GM12865 (cell line): ENCODE measurements around the gene NWD2.
A peak's percentile ranks its signal among the peaks of the same experiment; 100 is the strongest.

Experiments used
- DNase-seq: peaks from one replicate; pipeline ENCODE4 v3.0.0; 2010; ENCODE audit warnings: low read depth
- H3K4me3 ChIP-seq: 2 replicates; pipeline ENCODE4 v1.5.1; 2011; ENCODE audit warnings: mild to moderate bottlenecking, low read depth, low read length, control low read depth
- TF ChIP-seq, protein P1 (sequence below): IDR thresholded peaks from 2 replicates; pipeline ENCODE4 v1.5.1; 2011; ENCODE audit warnings: low read length, control low read depth, low read depth, inconsistent platforms; ENCODE audit not compliant: insufficient read depth; ENCODE audit errors: missing control alignments

NWD2 gene

DNA sequence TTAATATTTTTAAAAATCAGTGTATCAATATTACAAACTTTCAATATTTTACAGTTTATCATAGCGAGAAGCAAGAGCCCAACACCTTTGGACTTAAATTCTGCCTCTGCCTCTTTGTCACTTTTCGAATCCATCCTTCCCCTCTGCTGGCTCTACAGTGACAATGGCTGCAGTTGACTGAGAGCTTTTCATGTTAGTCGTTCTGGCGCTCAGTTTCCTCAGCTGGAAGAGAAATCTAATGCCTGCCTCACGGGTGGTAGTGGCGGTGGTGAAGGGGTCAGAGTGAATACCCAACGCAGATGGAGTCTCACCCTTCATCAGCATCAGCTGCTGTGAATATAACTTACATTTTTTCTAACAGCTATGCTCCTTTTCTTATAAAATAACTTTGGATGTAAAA, 144.8 kb downstream of the NWD2 start:
- TF ChIP-seq, protein P1, sequence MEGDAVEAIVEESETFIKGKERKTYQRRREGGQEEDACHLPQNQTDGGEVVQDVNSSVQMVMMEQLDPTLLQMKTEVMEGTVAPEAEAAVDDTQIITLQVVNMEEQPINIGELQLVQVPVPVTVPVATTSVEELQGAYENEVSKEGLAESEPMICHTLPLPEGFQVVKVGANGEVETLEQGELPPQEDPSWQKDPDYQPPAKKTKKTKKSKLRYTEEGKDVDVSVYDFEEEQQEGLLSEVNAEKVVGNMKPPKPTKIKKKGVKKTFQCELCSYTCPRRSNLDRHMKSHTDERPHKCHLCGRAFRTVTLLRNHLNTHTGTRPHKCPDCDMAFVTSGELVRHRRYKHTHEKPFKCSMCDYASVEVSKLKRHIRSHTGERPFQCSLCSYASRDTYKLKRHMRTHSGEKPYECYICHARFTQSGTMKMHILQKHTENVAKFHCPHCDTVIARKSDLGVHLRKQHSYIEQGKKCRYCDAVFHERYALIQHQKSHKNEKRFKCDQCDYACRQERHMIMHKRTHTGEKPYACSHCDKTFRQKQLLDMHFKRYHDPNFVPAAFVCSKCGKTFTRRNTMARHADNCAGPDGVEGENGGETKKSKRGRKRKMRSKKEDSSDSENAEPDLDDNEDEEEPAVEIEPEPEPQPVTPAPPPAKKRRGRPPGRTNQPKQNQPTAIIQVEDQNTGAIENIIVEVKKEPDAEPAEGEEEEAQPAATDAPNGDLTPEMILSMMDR, result no peak
- DNase-seq, result no peak
- no peak overlapping the region for H3K4me3 ChIP-seq

DNA sequence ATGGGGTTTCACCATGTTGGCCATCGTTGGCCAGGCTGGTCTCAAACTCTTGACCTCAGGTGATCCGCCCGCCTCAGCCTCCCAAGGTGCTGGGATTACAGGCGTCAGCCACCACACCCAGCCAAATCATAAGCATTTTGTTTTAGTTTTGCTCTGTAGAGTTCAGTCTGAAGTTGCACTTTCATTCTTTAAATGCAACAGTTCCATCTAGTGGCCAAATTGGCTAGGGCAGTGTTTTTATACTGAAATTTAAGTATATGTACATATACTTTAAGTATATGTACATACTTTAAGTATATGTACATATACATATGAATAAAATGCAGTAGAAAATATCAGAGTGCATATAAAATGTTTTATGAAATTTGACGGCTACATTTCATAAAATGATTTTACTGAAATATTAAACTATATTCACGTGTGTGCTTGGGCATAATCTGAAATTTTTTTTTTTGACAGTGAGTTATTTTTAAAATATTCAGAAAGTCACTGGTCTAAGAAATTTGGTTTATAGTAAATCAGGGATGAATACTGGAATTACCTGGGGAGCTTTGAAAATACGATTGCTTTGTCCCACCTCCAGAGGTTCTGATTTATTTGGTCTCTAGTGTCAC, 145.5 kb downstream of the NWD2 start:
- TF ChIP-seq, protein P1, result peak; percentile 67
- DNase-seq, result peak; percentile 80
- H3K4me3 ChIP-seq, result no peak overlapping the region

DNA sequence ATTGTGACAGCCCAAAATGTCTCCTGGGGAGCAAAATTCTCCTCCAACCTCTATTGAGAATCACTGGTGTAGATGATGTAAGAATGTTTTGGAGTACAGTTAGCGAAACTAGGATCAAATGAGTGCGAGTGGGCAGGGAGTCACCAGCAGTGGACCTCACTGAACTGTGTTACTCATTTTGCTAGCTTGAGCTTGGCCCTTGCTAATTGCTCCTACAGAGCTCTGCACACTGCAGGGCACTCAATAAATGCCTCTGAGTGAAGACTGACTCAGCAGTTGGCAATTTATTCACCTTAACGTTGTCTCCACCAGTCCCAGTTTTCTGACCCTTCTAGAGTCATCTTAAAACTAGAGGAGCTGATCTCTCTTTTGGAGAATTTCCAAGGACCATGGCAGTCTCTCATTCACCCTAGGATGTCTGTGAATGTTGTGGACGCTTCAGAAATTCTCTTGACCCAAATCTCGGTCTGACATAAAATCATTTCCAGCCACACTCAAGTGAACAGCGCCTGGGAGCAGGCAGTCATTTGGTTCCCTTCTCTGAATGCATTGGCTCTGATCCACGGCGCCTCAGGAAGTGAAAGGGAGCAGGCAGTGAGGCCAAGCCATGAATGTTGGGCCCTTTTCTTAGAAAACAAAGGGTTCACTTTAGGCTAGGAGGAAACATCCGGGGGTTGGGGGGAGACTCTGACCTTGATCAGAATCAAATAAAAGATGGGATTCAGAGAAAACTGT, 148.1 kb downstream of the NWD2 start:
- no peak overlapping the region for H3K4me3 ChIP-seq
- TF ChIP-seq, protein P1, result no peak
- DNase-seq, result peak; percentile 20

DNA sequence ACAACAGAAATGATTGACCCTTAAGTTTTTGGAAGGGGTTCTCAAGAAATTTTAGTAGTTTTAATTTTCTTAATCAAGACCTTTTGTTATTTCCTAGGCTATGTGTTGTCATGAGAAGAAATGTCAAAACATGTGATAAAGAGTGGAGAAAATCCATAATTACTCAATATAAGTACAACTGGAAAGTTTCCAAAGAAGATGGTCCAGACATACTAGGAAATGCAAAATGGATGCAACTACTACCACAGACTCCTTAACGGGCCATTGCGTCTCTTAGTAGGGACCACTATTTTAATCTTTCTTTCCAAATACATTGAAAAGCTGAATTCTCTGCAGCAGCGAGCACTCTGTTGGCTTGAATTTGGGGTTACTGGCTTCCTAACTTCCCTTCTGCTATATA, 148.8 kb downstream of the NWD2 start:
- H3K4me3 ChIP-seq, result no peak overlapping the region
- DNase-seq, result no peak
- TF ChIP-seq, protein P1, result no peak

DNA sequence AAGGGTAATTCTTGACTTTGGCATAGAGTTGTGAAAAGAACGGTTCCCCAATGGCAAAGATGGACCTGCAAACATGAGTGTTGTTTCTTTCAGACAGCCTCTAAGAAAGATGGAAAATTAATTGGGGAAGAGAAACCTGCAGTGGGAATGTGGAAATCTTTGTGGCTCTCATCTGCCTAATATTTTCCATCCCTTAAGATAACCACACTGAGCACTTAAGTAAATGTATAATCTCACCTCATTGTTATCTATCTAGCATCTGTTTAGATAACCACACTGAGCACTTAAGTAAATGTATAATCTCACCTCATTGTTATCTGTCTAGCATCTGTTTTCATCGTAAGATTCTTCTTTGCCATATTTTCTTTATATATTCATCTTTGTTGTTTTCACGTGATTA, 149.3 kb downstream of the NWD2 start:
- TF ChIP-seq, protein P1, result no peak
- no peak overlapping the region for H3K4me3 ChIP-seq
- DNase-seq, result no peak

DNA sequence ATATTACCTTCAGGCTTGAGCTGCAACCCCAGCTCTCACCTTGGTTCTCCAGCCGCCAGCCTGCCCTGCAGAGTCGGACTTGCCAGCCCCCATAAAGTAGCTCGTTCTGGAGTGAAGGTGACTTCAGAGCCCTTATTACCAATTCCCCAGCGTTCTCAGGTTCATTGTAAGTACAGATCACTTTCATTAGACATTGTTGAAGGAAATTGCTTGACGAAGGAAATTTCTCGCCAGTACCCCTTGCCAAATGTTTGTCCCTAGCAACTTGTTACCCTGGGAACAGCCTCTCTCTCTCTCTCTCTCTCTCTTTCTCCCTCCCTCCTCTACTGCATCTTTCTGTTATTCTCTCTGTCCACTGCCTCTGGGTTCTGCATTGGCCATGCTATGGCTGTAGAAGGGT, 153.0 kb downstream of the NWD2 start:
- no peak for DNase-seq
- TF ChIP-seq, protein P1, result no peak
- H3K4me3 ChIP-seq, result no peak overlapping the region
